NCI-H446 (cell line): ENCODE measurements around the gene DIP2C.

ENCODE experiments used
- DNase-seq, 2 experiments: peaks; one replicate each; lab custom pipeline; 2025; lab: John Stamatoyannopoulos, UW

Gene DIP2C

GRCh38 chr10:555682-556350 is 133.7 kb downstream of the DIP2C start:
- DNase-seq: no peak

- DNase-seq: no peak
These were observed 134.2 kb downstream of the DIP2C start for GRCh38 chr10:555281-555680.

GRCh38 chr10:554182-554848 is 135.2 kb downstream of the DIP2C start:
- DNase-seq: no peak

DNA sequence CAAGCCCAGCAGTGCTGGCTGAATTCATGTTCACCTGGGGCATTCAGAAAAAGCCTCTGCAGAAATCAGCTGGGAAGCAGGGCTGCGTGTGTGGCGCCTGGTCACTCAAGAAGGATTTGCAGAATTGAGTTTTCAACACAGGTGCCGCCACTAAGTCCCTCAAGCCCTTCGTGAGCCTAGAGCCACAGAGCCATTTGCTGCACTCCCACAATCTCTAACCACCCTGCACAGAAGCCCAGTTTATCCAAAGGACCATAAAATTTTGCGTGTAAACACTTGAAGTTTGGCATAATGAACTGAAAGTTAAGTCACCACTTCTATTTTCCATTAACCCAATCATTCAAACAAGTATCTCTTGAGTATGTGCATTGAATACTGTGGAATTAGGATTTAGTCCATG is 136.2 kb downstream of the DIP2C start:
- no peak for DNase-seq

DNA sequence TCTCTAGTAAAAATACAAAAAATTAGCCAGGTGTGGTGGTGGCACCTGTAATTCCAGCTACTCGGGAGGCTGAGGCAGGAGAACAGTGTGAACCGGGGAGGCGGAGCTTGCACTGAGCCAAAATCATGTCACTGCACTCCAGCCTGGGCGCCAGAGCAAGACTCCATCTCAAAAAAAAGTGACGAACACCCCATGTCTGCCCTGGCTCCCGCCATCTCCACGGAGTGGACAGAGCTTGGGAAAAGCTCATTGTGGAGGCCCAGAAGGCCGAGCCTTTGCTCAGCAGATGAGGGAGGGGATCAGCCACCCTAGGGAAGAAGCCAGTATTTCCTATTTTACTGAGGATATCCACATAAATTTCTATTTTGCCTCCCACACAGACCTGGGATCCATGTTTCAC is 136.8 kb downstream of the DIP2C start:
- no peak for DNase-seq

DNA sequence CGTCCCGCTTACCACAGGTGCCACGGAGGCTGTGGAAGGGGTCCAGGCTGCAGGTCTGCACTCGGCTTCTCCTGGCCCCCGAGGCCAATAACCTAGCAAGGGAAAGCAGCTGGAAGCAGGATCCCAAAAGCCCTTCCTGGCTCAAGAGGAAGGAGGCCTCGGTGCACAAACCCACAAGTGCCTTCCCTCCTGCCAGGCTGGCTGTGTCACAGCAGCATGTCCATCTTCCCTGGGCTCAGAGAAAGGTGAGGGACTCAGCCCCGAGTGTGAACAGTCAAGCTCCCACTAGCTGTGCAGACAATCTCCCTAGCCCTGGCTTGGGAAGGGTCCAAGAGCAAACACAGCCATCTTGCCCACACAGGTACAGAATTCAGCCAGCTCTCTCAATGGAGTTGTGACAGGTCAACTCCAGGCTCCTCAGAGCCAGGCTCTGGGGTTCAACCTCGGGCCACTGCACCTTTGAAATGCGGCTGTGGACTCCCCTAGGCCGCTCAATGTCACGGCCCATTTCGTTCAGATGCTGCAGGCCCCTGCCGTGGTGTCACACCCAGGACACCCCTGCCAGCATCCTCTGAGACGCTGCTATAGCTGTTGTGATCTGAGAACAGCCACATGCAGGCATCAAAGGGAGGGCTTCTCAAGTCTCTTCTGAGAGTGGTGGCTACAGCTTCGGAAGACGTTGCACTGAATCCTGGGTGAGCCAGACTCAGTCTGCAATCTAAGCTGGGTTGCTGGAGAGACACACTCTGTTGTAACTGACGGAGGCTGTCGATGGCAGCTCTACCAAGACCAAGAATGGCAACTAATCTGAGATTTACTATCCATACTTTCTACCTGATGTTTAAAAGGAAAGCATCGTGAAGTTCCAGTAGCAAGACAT is 137.9 kb downstream of the DIP2C start:
- DNase-seq: no peak

DNA sequence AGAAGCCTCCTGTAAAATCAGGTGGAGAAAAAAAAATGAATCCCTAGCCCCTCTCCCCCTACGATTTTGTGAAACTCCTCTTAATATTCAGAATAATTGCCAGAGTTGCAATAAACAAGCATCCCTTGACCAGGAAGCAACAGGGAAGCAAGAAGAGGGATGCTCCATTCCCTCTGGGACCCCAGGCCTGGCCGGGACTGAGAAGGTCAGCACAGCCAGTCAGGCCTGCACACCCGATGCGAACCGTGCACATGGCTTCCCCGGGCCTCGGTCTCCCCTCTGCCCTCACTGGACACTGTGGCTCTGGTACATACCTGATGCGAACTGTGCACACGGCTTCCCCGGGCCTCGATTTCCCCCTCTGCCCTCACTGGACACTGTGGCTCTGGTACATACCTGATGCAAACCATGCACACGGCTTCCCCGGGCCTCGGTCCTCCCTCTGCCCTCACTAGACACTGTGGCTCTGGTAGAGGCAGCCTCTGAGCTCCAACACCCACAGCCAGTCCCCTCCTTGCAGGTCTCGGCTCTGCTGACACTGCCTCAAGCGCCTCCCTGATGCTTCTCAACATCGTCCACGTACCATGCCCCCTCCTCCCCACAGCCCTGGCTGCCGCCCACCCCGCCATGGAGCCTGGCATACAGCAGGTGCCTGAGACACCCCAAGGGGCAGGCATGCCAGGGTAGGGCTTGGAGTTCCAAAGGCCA is 138.6 kb downstream of the DIP2C start:
- DNase-seq: no peak

DNA sequence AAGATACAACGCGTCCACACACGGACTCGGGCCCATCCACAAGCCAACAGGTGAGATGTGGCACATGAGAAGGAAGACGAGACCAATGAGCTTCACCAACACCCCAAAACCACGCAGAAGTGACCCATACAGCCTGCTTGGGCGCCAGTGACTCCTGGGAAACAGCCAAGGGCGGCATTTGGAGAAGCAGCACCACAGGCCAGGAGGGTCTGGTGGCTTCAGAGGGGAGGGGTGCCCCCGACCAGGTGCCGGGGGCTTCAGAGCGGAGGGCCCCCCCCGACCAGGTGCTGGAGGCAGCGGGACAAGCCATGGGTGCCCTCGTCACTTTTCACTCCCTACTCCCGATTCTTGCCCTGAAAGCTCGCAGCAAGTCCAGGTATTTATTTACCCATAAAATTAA is 140.1 kb downstream of the DIP2C start:
- DNase-seq: no peak

- no peak for DNase-seq
These were observed 141.1 kb downstream of the DIP2C start for GRCh38 chr10:548238-548901.

- DNase-seq: no peak
These were observed 141.8 kb downstream of the DIP2C start for GRCh38 chr10:547591-548081.

GRCh38 chr10:546971-547590 is 142.4 kb downstream of the DIP2C start:
- DNase-seq: no peak

DNA sequence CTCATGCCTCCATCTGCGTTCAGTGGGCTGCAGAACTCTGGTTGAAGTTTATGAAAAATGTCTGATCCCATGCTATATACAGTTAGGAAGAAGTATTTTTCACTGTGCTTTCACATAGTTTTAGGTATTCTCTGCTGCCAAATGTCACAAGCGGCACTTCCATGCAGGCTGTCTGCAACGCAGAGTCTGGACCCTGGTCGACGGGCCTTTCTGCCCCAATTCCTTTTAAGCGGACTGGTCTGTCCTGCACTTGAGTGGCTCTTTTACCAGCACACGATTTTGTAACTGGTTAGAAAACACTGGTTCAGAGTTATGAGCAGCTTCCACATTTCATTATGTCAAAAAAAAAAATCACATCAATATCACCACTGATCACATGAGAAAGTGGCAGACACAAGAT is 143.0 kb downstream of the DIP2C start:
- no peak for DNase-seq

GRCh38 chr10:543862-544822 is 145.3 kb downstream of the DIP2C start:
- no peak for DNase-seq

DNA sequence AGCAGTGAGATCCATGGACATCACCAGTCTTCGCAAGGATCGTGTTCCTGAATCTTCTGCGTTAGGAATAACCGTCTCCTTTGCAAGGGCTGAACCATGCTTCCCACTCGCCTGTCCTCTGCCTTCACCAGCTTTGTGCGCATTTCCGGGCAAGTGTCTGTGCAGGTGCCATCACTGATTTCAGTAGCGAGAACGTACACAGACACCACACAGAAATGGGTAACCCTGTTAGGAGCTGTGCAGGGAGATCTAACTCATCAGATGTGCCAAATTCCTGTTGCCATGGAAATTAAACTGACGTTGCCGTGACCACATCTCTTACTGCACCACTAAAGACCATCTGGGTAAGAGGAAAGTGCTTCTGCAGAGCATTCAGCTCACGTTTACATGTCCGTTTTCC is 146.3 kb downstream of the DIP2C start:
- peak in 1 of 2 experiments; percentile 10 for DNase-seq

GRCh38 chr10:541750-542371 is 147.6 kb downstream of the DIP2C start:
- DNase-seq: no peak

- no peak for DNase-seq
These were observed 148.4 kb downstream of the DIP2C start for GRCh38 chr10:541041-541440.

DNA sequence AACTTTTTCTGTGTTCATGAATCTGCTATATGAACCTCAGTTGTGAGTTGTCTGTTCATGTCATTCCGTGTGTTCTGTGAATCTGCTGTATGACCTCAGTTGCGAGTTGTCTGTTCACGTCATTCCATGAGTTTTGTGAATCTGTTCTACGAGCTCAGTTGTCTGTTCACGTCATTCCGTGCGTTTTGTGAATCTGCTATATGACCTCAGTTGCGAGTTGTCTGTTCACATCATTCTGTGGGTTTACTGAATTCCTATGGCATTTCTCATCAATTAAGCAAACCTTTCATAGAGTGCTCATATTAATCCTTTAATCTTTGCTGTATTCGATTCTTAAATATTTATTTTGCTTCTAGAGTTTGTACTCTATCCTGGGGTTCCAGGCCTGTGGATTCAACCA is 150.6 kb downstream of the DIP2C start:
- DNase-seq: no peak

- DNase-seq: no peak
These were observed 152.5 kb downstream of the DIP2C start for GRCh38 chr10:536935-537334.

DNA sequence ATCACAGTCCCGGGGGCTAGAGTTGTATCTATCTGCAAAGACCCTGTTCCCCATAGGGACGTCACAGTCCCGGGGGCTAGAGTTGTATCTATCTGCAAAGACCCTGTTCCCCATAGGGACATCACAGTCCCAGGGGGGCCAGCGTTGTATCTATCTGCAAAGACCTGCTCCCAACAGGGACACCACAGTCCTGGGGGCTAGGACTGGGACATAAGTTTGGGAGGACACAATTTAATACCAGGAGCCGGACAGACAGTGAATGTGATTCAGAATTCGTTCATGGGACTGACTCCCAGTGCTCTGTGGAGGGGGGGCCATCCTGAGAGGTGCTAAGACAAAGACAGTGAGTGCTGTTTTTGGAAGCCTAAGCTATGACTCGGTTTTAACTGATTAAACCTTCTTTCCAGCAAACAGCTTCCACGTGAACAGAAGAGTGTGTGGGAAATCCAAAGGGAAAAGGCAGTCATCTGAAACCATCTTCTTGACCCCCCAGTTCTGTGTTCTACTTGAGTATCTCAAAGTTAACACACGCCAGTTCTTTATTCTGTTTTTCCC is 153.0 kb downstream of the DIP2C start:
- no peak for DNase-seq
